GM19239 (cell line): Measurements from ENCODE around the gene IL1A.
A peak's percentile ranks its signal among the peaks of the same experiment; 100 is the strongest.

ENCODE experiments used
- DNase-seq: peaks from one replicate; pipeline ENCODE4 v3.0.0; 2011; ENCODE audit warnings: low spot score; ENCODE audit not compliant: insufficient read length
- FAIRE-seq: peaks from 2 replicates; lab custom pipeline; 2011; peaks lifted over from hg19 to GRCh38; lab: Jason Lieb, UNC

Gene IL1A

GRCh38 chr2:112730216-112730615 is 54.1 kb downstream of the IL1A start:
- DNase-seq = no peak
- no peak for FAIRE-seq

GRCh38 chr2:112728378-112729175 is 55.7 kb downstream of the IL1A start:
- FAIRE-seq (no peak), DNase-seq (no peak)

- DNase-seq (no peak), FAIRE-seq (no peak)
Observed at GRCh38 chr2:112728029-112728362, 56.3 kb downstream of the IL1A start.

GRCh38 chr2:112727276-112728028 is 56.8 kb downstream of the IL1A start:
- no peak for DNase-seq
- no peak for FAIRE-seq

- DNase-seq (peak; percentile 91), FAIRE-seq (peak; percentile 92)
Observed at GRCh38 chr2:112726487-112727190, 57.7 kb downstream of the IL1A start.

- DNase-seq = no peak
- peak; percentile 8 for FAIRE-seq
Observed at GRCh38 chr2:112725545-112726457, 58.5 kb downstream of the IL1A start.

- FAIRE-seq = no peak
- DNase-seq = no peak
Observed at GRCh38 chr2:112724591-112725525, 59.4 kb downstream of the IL1A start.

GRCh38 chr2:112723995-112724394 is 60.3 kb downstream of the IL1A start:
- FAIRE-seq = no peak

More at GRCh38 chr2:112723995-112724394, 60.3 kb downstream of the IL1A start:
- DNase-seq = no peak
